ENCODE measurements around the gene ABO.
"Not testable (repeated sequence)": the region's sequence is repeated elsewhere in the genome, so short reads cannot be mapped to it uniquely, and the experiment has no call there.

ABO gene

GRCh38 chr9:133239533-133240090 is 35.4 kb downstream of the ABO start:
- no peak for DNase-seq

- DNase-seq = no peak
Observed at GRCh38 chr9:133238851-133239532, 36.0 kb downstream of the ABO start.

- DNase-seq = no peak
Observed at GRCh38 chr9:133238272-133238850, 36.6 kb downstream of the ABO start.

- peak; percentile 33 for DNase-seq
Observed at GRCh38 chr9:133237035-133237731, 37.8 kb downstream of the ABO start.

DNA sequence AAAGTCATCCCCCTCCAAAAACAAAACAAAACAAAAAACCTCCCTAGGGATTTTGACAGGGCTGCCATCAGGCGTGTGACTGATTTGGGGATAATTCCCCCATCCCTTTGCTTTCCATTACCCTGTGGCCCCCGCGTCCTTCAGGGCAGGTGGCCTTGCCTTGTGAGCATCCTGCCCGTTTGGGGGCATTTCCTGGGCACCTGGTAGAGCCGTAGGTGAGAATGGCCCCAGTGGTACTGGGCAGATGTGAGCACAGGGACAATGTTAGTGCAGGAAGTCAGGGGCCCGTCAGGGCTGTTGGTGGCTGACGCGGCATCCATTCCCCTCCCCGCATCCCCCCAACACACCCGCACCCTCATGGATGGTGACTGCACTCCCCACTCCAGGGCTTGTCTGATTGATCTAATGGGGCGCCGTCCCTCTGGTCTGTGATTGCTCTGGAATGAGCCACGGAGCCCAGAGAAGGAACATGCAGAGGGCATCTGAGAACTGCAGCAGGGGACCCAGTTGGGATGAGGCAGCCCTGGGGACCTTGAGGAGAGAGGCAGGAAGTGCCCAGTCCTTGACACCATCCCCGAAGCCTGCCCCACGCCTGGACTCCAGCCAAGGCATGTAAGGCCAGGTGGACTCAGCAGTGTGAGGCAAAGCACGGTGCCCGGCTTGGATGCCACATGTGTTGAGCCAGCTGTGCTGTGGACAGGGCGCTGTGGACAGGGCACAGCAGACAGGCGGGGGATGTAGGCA is 38.5 kb downstream of the ABO start:
- not testable (repeated sequence) for DNase-seq

DNA sequence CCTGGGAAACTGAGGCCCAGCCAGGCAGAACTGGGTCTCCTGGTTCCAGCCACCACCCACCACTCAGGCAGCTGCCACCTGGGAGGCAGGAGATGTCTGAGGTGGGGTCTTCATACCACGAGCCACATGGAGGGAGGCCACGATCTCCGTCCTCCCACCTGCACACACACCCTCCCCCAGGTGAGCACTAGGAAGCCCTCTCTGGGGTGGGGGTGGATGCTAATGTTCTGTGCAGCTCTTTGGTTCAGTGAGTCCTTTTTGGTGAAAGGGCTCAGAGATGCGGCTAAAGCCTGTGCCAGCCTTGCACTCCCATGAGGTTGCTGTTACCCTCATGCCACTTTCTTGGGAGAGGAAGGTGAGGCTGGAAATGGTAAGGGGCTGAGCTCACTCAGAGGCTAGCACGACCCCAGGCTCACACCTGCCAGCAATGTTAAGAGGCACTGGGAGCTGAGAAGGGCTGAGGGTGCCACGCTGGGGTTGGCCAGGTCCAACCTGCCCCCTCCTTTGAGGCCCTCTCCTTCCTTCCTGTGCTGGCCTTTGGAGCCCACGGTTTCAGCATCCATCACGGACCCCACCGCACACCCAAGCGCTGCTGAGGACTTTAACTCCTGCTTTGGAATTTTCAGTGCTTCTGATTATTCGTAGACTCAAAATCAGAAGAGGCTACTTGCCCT is 39.3 kb downstream of the ABO start:
- DNase-seq = no peak

DNA sequence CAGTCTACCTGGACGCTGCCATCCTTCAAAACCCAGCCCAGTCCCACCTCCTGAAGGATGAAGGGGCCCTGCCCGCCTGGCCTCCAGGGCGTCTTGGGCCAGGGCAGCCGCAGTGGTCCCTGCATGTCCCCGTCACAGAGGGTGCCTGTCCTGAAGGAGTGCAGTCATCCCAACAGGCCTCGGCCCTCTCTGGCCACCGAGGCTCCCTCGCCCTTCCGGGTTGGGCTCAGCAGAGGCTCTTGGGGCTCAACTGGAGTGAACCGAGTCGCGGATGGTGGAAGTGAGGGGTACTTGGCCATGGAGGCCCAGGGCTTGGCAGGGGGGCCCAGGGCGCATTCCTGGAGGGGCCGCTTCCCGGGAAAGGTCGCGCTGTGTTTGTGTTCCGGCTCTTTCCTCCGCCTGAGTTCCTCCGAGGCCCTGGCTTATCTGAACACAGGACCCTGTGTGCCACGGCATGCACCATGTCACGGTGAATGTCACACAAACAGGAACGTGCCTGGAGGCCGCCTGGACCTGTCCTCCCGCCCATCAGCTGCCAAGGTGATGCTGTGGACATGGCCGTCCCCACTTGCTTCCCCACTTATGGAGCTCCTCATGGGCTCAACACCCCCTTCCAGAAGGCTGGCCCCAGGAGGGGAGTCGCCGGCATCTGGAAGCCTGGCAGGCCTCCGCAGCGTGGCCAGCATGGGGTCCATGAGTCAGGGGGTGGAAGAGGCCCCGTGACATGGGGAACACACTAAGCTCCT is 40.3 kb downstream of the ABO start:
- DNase-seq = no peak

DNA sequence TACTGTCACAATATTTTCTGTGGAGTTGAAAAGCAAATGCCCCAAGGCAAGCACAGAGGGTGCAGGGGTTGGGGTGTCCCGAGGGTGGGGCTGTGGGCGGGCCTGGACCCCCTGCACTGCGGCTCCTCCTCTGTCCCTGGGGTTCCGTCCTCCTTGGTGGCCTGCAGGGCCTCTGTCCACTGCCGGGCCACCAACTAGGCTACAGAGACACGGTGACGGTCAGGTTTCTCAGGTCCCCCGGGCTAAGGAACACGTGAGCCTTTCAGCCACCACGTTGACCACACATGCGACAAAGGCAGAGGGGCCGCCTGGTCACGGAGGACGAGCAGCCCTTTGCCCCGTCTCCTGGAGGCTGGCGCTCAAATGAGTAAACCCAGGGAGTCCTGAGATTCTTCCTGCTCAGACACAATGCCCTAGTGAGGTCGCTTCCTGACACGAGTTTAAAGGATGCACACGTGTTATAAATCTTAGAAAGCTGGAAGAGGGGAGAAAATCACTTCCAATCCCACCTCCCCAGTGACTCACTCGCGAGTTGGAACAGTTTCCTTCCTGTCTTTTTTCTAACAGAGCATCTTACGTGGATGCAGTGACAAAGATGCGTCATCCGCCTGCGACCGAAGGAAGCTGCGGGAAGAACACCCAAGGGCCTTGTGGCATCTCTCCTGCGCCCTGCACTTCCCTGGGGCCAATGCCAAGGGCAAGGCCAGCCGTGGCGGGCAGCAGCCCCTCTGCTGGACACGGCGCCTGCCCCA is 41.1 kb downstream of the ABO start:
- DNase-seq = no peak

GRCh38 chr9:133231934-133232568 is 43.0 kb downstream of the ABO start:
- not testable (repeated sequence) for DNase-seq

DNA sequence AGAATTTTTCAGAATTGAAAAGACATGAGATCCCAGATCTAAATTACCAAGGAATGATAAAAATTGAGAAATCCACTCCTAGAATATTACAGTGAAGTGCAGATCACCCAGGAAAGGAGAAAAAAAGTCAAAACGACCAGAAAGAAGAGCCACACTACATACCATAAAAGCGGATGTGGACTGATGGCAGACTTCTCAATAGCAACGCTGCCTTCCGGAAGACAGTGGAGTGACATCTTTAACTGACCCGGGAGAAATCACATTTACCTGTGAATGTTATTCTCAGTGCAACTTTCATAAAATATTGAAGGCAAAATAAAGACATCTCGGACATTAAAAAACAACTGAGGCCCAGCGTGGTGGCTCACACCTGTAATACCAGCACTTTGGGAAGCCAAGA is 44.5 kb downstream of the ABO start:
- DNase-seq = not testable (repeated sequence)

GRCh38 chr9:133230093-133230492 is 44.9 kb downstream of the ABO start:
- DNase-seq = no peak

DNA sequence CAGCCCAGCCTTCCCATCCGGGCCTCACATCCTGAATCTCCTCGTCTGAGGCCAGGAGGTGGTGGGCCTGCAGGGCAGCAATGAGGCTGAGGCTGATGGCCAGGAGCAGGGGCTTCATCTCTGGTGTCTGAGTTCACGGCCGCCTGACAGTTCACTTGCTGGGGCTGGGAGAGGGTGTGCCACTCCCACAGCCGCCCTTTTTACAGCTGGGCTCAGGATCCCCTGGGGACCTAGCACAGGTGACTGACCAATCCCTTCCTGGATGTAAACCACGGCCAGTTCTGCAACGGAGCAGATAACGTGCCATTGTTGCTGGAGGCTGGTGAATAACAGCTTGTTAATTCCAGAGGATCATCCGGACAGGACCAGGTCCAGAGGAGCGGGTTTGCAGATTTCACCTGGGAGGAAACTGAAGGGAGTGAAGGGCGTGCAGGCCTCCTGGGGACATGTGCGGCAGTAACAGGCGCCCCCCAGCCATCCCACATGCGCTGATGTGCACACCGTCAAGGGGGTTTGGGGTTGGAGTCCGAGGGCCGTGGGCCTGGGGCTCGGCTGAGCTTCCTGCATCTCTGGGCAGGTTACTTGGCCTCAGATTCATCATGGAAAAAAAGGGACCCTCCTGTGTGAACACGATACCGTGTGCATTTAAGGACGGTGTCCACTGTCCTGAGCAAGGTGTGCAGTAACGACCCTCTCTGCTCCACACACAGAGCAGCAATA is 46.4 kb downstream of the ABO start:
- not testable (repeated sequence) for DNase-seq

- DNase-seq = not testable (repeated sequence)
Observed at GRCh38 chr9:133227996-133228395, 47.0 kb downstream of the ABO start.

DNA sequence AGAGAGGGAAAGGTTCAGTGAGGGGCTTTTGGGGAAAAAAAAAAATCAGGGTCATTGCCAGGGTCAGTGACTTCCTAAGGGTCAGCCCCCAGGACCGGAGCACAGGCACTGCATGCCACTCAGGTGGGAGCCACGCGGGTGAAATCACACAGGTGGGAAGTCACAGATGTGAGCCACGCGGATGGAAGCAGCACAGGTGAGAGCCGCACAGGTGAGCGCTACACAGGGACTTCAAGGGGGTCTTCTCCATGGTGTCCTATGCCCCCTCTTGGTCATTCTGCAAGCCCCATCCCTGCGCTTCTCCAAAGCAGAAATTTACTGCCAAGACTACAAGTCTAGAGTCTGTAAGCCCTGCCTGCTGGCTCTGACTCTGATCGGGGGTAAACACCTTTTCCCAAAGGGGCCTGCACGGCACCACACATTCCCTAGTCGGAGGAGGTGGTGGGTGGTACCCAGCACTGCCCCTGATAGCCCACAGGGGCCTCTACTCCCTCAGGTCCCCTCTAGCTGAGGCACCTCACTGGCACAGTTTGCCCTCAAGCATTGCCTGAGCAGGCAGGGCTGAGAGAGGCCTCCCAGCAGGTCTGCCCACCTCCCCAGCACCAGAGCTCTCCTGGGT is 47.6 kb downstream of the ABO start:
- no peak for DNase-seq

DNA sequence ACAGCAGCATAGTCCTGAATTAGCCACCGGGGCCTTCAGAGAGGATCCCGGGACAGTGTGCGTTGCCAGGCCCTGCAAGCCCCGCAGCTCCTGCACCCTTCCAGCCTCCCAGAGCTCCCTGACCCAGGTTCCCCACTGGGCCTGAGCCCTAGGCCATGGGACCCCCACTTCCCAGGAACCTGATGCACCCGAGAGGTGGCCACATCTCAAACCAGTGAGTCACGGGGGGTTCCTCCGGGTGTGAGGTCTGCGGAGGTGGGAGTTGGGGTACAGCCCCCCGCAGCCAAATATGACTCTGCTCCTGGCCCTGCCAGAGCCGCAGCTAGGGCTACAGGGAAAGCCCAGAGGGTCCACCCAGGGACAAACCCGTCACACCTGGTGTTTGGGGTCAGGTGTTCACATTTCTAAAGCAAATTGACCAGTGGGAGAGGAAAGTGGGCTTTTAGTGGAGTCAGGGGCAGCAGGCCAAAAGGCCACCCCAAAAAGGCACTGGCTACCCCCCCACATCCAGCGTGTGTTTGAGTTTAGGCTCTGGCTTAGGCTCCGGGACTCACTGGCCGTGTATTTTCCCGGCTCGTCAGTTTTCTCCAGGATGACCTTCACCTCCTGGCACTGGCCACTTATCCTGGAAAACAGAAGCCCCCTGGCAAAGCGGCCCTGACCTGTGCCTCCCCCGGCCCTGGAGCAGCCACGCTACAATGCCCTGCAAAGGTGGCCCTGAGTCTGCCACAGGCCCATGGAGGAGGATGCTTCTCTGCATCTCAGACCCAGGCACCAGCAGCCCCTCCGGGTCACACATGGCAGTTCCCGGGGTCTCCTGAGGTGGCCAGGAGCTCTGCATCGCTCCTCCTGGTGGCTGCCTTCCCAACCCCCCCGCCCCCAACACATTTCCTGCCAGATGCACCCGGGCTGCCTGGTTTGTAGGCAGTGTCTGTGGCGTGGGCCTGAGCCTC is 48.5 kb downstream of the ABO start:
- DNase-seq = no peak

DNA sequence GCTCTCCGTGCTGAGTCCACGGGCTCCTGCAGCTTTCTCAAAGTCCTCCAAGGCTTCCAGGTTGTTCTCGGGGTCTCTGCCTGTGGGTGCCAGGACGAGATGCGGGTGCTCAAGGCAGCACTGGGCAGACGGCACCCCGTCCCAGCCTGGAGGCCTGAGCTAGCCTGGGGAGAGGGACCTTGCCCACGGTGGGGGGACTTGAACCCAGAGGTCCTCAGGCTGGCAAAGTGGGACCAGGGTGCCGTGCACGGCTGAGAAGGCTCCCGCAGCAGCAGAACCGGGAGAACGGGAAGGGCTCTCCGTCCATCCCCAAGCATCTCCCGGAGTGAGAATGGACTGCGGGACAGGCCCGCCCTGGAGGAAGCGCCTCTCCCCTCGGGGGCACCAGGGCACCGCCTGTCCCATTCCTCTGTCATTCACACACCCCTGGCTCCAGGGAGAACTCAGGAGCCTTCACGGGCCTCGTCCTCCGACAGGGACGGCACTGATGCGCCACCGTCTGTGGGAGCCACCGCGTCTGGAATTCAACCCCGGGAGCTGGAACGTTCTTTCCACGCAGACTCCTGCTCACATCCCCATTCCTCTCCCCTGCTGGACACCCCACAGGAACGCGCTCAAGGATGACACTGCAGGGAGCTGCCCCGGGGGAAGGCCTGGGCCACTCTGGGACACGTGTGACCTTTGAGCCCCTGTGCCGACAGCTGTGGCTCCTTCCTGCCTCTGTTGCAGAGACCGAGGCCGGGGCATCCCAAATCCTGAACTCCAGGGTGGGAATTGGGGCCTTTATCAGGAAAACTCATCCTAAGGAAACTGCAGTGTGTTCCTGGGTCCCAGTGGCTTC is 49.6 kb downstream of the ABO start:
- DNase-seq = no peak

GRCh38 chr9:133224762-133225161 is 50.2 kb downstream of the ABO start:
- no peak for DNase-seq
